Activated CD4-positive, alpha-beta T cell treated with anti-CD3 and anti-CD28 coated beads, Interleukin-2, Interleukin-4, amounts not matched to agents 100 ng/mL and 50 ng/mL, durations not matched to agents 16 hours and 8 hours (primary cell): ENCODE results near the gene PRAMEF2.
"Not testable (repeated sequence)": the region's sequence is repeated elsewhere in the genome, so short reads cannot be mapped to it uniquely, and the experiment has no call there.

ENCODE experiments used
- DNase-seq: peaks from one replicate; pipeline ENCODE4 v3.0.0-alpha.2; 2020; ENCODE audit warnings: low spot score

PRAMEF2 gene, protein sequence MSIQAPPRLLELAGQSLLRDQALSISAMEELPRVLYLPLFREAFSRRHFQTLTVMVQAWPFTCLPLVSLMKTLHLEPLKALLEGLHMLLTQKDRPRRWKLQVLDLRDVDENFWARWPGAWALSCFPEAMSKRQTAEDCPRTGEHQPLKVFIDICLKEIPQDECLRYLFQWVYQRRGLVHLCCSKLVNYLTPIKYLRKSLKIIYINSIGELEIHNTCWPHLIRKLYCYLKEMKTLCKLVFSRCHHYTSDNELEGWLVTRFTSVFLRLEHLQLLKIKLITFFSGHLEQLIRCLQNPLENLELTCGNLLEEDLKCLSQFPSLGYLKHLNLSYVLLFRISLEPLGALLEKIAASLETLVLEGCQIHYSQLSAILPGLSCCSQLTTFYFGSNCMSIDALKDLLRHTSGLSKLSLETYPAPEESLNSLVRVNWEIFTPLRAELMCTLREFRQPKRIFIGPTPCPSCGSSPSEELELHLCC

DNA sequence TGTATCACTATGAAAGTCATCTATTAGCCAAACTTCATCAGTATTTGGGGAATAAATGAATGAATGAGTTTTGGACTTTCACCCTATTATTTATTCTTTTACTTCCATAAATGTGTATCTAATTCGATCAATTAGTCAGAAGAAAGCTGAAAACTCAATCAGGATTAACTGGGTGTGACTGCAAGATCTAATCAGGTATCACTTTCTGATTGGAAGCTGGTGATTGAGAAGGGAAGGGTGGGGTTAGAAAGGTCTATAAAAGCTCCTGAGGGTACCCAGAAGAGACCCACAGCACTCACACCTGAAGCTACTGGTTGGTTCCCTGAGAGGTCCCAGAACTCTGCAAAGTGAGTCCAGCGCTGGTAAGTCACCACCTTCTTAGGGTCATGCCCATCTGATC, at the start of gene PRAMEF2:
PRAMEF2 (plus strand) TSS at position 301 of the 400 bp plus-strand sequence. CDS start 1,924 bp downstream, outside the sequence.
- not testable (repeated sequence) for DNase-seq

DNA sequence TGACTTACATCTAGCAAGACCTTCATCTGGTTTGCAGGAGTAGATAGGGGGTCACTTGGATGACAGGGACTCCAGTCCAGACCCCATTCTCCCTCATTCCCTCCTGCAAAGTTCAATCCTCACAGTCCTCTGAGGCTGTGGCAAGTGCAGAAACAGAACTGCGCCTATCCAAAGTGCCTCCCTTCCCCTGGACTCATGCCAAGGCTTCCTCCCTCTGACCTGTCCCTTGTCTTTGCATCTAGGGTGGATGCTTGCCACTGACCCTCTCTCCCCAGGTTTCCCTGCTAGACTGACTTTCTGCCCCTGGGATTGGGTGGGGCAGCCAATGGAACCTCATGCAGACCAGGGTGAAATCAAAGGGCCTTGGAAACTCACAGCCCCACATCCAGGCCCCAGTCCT, 47.0 kb upstream of the PRAMEF2 start:
- DNase-seq, result no peak

DNA sequence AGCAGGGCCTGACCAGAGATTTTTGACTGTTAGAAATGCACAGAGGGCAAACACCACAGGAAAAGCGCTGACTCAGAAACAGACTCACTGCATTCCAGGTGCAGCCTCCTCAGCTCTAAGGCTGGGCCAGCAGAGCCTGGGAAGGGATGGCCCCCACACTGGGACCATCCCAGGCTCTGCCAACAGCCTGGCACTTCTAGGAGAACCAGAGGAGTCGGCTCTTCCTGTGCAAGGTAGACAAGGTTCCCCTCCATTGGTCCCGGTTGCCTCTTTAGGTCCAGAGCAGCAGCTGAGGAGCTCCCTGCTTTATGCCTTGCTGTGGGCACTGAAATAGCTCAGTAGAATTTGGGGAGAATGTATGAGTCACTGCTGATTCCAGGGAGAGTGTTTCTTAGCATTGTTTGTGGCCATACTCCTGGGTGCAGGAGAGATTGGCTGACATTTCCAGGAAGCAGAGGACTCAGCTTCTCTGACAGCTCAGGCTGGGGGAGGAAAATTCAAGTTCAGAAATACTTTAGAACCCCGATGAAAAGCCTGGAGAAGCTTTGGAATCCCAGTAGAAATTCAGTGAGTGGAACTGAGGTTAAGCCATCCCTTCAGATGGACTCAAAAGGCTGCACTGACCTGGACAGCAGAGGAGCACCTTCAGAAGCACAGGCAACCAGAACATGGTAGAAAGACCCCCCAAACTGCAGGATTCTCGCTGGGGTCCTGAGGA, 46.0 kb upstream of the PRAMEF2 start:
- no peak for DNase-seq

DNA sequence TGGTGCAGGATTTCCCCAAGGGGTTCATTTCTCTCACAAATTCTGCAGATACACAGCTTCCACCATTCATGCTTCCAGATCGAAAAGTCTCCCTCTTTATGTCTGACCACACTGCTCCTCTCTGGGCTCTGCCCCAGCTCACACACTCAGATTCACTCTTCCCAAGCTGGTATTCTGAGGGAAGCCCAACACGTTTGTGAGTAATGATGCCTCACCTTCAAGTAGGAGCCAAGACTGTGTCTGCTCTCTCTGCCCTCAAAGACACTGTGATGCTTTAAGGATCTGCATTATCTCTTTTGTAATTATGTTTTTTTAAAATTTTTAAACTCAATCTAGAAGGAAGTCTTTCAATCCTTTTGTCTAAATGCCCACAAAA, 45.5 kb upstream of the PRAMEF2 start:
- DNase-seq, result no peak

DNA sequence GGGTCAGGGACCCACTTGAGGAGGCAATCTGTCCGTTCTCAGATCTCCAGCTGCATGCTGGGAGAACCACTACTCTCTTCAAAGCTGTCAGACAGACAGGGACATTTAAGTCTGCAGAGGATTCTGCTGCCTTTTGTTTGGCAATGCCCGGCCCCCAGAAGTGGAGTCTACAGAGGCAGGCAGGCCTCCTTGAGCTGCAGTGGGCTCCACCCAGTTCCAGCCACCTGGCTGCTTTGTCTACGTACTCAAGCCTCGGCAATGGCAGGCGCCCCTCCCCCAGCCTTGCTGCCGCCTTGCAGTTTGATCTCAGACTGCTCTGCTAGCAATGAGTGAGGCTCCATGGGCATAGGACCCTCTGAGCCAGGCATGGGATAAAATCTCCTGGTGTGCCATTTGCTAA, 37.8 kb upstream of the PRAMEF2 start:
- DNase-seq, result not testable (repeated sequence)

DNA sequence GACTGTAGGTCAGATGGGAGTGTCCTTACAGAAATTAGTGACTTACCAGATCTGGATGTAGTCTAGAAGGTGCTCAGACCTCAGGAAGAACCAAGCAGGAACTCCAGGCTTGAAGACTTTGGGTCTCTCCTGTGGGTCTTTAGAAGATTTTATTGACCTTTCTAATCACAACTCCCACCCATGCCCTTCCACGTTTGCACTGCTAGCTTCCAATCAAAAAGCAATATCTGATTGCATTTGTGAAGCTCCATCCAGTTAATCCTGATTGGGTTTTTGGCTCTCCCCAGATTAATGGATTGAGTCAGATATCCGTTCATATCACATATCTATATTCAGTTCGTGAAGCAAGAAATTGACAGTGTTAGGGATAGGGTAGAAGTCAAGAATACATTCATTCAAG, 25.6 kb upstream of the PRAMEF2 start, which contains the start of gene PRAMEF11:
PRAMEF11 (minus strand) TSS at position 101 of the 400 bp plus-strand sequence. CDS start 2,621 bp downstream, outside the sequence.
- not testable (repeated sequence) for DNase-seq

DNA sequence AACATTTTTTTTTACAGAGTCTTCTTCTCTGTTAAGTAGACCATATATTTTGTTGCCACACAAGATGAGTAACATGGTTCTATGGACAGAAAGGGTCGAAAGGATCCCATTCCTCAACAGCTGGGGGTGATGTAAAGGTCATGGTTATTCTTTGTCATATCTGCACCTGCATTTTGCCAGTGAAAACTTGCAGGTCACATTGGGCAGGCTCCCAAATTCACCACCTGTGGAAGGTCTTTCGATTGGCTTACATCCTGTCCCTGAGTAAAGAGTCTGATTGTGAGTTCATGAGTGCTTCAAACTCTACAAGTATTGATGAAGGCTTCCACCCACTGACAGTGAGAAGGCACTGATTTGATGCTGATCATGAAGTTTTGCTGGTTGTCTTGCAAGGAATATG, 23.6 kb upstream of the PRAMEF2 start:
- DNase-seq, result not testable (repeated sequence)

DNA sequence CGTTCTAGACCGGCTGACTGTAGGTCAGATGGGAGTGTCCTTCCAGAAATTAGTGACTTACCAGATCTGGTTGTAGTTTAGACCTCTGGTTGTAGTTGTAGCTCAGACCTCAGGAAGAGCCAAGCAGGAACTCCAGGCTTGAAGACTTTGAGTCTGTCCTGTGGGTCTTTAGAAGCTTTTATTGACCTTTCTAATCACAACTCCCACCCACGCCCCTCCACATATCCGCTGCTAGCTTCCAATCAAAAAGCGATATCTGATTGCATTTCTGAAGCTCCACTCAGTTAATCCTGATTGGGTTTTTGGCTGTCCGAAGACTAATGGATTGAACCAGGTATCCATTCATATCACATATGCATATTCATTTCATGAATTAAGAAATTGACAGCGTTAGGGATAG, 8.3 kb upstream of the PRAMEF2 start, which contains the start of gene HNRNPCL1:
HNRNPCL1 (minus strand) TSS at position 101 of the 400 bp plus-strand sequence. CDS start 431 bp downstream, outside the sequence.
- DNase-seq, result not testable (repeated sequence)

DNA sequence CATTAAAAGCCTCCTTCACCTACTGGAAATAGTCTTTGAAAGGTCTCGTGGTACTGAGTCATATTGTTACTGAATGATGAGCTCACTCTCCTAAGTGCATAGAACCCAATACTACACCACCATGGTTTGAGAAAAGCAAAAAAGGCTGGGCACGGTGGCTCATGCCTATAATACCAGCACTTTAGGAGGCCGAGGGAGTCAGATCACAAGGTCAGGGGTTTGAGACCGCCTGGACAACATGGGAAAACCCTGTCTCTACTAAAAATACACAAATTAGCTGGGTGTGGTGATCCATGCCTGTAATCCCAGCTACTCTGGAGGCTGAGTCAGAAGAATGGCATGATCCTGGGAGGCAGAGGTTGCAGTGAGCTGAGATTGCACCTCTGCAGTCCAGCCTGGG, 5.1 kb upstream of the PRAMEF2 start:
- DNase-seq, result peak; percentile 2

DNA sequence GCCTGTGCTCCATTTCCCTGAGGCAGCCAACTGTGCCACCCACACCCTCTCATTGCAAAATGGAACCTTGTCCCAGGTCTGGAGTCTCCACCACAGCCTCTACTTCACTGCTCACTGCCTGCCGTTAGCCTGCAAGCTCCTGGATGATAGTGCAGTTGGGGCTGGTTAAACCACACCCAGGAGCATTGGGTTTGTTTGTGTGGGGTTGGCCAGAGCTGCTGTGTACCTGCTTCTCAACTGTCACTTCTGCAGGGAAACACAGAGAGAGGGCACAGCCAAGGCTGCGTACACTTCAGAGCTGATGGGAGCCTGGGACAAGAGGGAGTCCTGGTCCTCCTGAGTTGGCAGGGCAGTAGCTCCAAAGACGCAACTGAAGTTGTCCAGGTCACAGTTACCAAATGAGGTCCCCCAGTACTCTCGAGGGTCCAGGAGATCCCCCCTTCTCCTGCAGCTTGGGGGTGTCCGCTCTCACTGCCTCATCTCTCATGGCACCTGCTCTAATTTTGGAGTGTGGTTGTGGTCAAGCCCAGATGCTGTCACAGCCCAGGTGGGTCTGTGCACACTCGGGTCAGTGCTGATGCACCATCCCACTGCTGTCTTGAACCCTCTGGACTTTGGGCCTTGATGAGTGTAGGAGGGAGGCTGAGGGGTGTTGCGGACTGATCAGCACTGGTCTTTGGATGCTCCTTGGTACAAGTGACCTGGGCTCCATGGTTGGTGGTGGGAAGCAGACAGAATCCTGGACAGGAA, 6.4 kb downstream of the PRAMEF2 start:
- DNase-seq, result not testable (repeated sequence)

DNA sequence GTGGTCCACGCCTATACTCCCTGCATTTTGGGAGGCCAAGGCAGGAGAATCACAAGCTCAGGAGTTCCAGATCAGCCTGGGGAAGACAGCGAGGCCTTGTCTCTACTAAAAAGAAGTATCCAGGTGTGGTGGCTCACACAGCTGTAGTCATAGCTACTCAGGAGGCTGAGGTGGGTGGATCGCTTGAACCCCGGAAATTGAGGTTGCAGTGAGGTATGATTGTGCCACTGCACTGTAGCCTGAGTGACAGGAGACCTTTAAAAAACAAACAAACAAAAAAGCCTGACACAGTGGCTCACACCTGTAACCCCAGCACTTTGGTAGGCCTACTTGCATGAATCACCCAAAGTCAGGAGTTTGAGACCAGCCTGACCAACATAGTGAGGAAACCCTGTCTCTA, 21.6 kb downstream of the PRAMEF2 start:
- not testable (repeated sequence) for DNase-seq

DNA sequence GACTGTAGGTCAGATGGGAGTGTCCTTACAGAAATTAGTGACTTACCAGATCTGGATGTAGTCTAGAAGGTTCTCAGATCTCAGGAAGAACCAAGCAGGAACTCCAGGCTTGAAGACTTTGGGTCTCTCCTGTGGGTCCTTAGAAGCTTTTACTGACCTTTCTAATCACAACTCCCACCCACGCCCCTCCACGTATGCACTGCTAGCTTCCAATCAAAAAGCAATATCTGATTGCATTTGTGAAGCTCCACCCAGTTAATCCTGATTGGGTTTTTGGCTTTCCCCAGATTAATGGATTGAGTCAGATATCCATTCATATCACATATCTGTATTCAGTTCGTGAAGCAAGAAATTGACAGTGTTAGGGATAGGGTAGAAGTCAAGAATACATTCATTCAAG, 29.2 kb downstream of the PRAMEF2 start, which contains the start of gene PRAMEF4:
PRAMEF4 (minus strand) TSS at position 101 of the 400 bp plus-strand sequence. CDS start 2,807 bp downstream, outside the sequence.
- not testable (repeated sequence) for DNase-seq

DNA sequence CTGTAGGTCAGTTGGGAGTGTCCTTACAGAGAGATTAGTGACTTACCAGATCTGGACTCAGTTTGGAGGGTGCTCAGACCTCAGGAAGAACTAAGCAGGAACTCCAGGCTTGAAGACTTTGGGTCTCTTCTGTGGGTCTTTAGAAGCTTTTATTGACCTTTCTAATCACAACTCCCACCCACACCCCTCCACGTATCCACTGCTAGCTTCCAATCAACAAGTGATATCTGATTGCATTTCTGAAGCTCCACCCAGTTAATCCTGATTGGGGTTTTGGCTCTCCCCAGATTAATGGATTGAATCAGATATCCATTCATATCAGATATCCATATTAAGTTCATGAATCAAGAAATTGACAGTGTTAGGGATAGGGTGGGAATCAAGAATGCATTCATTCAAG, 41.3 kb downstream of the PRAMEF2 start, which contains the start of gene PRAMEF10:
PRAMEF10 (minus strand) TSS at position 101 of the 400 bp plus-strand sequence. CDS start 2,423 bp downstream, outside the sequence.
- not testable (repeated sequence) for DNase-seq

DNA sequence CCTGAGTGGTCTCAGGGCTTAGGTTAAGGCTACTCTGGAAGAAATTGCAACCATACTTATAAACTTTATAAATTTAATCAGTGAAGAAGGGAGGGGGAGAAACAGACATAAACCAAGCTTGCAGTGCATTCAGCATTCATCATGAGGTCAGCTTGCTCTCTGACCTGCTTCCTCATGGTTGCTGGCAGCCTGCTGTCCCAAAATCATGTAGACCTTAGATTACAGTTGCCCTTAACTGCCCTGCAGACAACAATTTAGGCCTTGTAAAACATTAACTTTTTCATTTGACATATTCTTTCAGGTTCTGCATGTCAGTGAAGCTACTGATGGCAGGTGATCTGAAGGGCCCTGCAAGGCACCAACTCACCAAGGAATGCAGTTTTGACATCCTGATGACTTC, 42.3 kb downstream of the PRAMEF2 start:
- DNase-seq, result not testable (repeated sequence)

DNA sequence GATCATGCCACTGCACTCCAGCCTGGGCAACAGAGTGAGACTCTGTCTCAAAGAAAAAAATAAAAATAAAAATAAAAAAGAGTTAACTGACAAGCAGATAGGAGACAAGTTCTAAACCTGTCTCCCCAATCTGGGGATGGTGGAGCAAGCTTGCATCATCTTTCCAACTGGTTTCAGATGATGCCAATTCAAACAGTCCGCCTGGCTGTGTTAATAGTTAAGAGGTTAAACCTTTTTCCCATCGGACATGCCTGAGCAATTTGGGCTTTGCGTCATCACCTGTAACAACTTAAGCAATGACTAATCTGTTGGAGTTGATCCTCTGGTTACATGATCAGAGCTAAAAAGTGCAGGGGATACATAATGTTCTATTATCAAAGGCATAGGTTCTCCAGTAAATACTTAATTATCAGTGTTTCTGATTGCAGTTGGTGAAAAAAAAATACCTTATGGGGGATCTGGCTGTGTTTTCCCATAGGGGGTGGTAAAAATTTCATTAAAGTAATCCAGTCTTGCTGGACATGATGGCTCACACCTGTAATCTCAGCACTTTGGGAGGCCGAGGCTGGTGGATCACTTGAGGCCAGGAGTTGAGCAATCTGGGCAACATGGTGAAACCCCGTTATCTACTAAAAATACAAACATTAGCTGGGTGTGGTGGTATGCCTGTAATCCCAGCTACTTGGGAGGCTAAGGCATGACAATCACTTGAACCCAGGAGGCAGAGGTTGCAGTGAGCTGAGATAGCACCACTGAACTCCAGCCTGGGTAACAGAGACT, 47.1 kb downstream of the PRAMEF2 start:
- DNase-seq, result not testable (repeated sequence)
